B cell (primary cell): ENCODE results near the gene CNNM3. TPM values are rescaled to one million over a fixed set of nuclear protein-coding genes. Genes with fewer than 3 reads are reported as not detected.
A peak's percentile ranks its signal among the peaks of the same experiment; 100 is the strongest.

ENCODE experiments used
- ATAC-seq: fragments of 200-7000 bp; cut with Tn5 transposase; one replicate; pipeline ENCODE4 v1.10.0; 2021; ENCODE audit warnings: low read depth, mild to moderate bottlenecking, moderate number of reproducible peaks, moderate library complexity
- CTCF ChIA-PET: fragments of 350-600 bp; sonication (Branson Sonifier 250); formaldehyde crosslinking; loops from one replicate; lab custom pipeline; 2021; ENCODE audit warnings: antibody characterized with exemption, inconsistent platforms; lab: Charles Lee
- POLR2A ChIA-PET: fragments of 350-600 bp; sonication (Branson Sonifier 250); formaldehyde crosslinking; loops from one replicate; lab custom pipeline; 2021; ENCODE audit warnings: antibody characterized with exemption; lab: Charles Lee
- DNase-seq: peaks from one replicate; pipeline ENCODE4 v3.0.0; 2013
- H2AFZ ChIP-seq: 2 replicates; pipeline ENCODE4 v1.6.1; 2012; ENCODE audit warnings: mild to moderate bottlenecking, low read depth, low read length; ENCODE audit not compliant: insufficient read depth, poor library complexity, severe bottlenecking
- H3K27ac ChIP-seq, 2 donors: 1 replicate in 1 of 2; 2 replicates in 1 of 2; pipeline ENCODE4 v1.5.1; 2012 to 2013; ENCODE audit warnings: low read length in 2 of 2, mild to moderate bottlenecking in 2 of 2, moderate library complexity in 1 of 2
- H3K27me3 ChIP-seq, 4 experiments: fragments of 200-600 bp in 1 of 4; sonication (generic) in 1 of 4; replicated peaks in 1 of 4; 1 replicate in 2 of 4; 2 replicates in 2 of 4; pipeline versions ENCODE4 v1.6.1 to v1.7.0; 2013 to 2016; ENCODE audit warnings: low read length in 3 of 4, mild to moderate bottlenecking in 2 of 4, mixed read lengths in 1 of 4, moderate library complexity in 1 of 4; ENCODE audit not compliant: insufficient read depth in 4 of 4, control insufficient read depth in 3 of 4; ENCODE audit errors: control extremely low read depth in 1 of 4
- H3K36me3 ChIP-seq, 2 experiments: replicated peaks in 1 of 2; 1 replicate in 1 of 2; 2 replicates in 1 of 2; pipeline versions ENCODE4 v1.6.1 to v1.7.1; 2013; ENCODE audit warnings: low read length in 1 of 2; ENCODE audit not compliant: insufficient read depth in 2 of 2, control insufficient read depth in 1 of 2; ENCODE audit errors: control extremely low read depth in 1 of 2, extremely low read depth in 1 of 2
- H3K4me1 ChIP-seq, 2 donors: fragments of 200-600 bp in 1 of 2; sonication (generic) in 1 of 2; 1 replicate in 1 of 2; 2 replicates in 1 of 2; pipeline versions ENCODE4 v1.5.1 to v1.6.1; 2013 to 2017; ENCODE audit warnings: low read length in 2 of 2; ENCODE audit not compliant: control insufficient read depth in 2 of 2, insufficient read depth in 2 of 2
- H3K4me2 ChIP-seq: replicated peaks from 2 replicates; pipeline ENCODE3; 2012; ENCODE audit warnings: mild to moderate bottlenecking, low read depth, low read length; ENCODE audit not compliant: poor library complexity, severe bottlenecking
- H3K4me3 ChIP-seq, 5 experiments: fragments of 200-600 bp in 1 of 5; sonication (generic) in 1 of 5; 1 replicate in 3 of 5; 2 replicates in 2 of 5; pipeline versions ENCODE4 v1.5.1 to v1.7.0; 2011 to 2016; ENCODE audit warnings: low read length in 4 of 5, mild to moderate bottlenecking in 4 of 5, low read depth in 2 of 5, control low read depth in 1 of 5, moderate library complexity in 1 of 5; ENCODE audit not compliant: insufficient read depth in 1 of 5; ENCODE audit errors: control extremely low read depth in 1 of 5, extremely low read depth in 1 of 5
- H3K79me2 ChIP-seq: fragments of 200-600 bp; sonication (generic); one replicate; pipeline ENCODE4 v1.6.0; 2016; ENCODE audit warnings: low read length; ENCODE audit not compliant: control insufficient read depth, insufficient read depth
- H3K9ac ChIP-seq: fragments of 200-600 bp; sonication (generic); 2 replicates; pipeline ENCODE4 v1.6.1; 2017; ENCODE audit warnings: mild to moderate bottlenecking, low read length, moderate library complexity
- H3K9me3 ChIP-seq, 3 donors: one replicate each; pipeline versions ENCODE4 v1.6.1 to v1.7.1; 2013; ENCODE audit warnings: low read length in 2 of 3; ENCODE audit not compliant: control insufficient read depth in 2 of 3, insufficient read depth in 1 of 3; ENCODE audit errors: control extremely low read depth in 1 of 3
- H4K20me1 ChIP-seq: 2 replicates; pipeline ENCODE4 v1.6.0; 2012; ENCODE audit warnings: mild to moderate bottlenecking, low read length; ENCODE audit not compliant: insufficient read depth, control insufficient read depth, poor library complexity, severe bottlenecking
- H3K27ac Mint-ChIP-seq: one replicate; pipeline ENCODE4 v1.8.0; 2021; ENCODE audit warnings: mixed read lengths
- H3K27me3 Mint-ChIP-seq: one replicate; pipeline ENCODE4 v1.8.0; 2021; ENCODE audit warnings: mixed read lengths
- H3K4me1 Mint-ChIP-seq: one replicate; pipeline ENCODE4 v1.8.0; 2021; ENCODE audit warnings: mixed read lengths
- H3K4me3 Mint-ChIP-seq: one replicate; pipeline ENCODE4 v1.8.0; 2021; ENCODE audit warnings: mixed read lengths
- H3K9me3 Mint-ChIP-seq: one replicate; pipeline ENCODE4 v1.8.0; 2022; ENCODE audit warnings: mixed read lengths; ENCODE audit not compliant: insufficient read depth
- CTCF ChIP-seq: fragments of 200-600 bp; IDR thresholded peaks from one replicate; pipeline ENCODE4 v1.8.0; 2022; ENCODE audit warnings: antibody characterized with exemption, mild to moderate bottlenecking
- EZH2 ChIP-seq: IDR thresholded peaks from 2 replicates; pipeline ENCODE4 v1.6.1; 2012; ENCODE audit warnings: borderline replicate concordance, low read depth, mild to moderate bottlenecking, moderate library complexity, low read length; ENCODE audit not compliant: insufficient read depth, poor library complexity, severe bottlenecking
- WGBS: methylation state at CpG from one replicate; pipeline ENCODE4 v1.1.5; 2013; ENCODE audit warnings: missing lambda C conversion rate; ENCODE audit not compliant: insufficient coverage; 5-methylcytosine and 5-hydroxymethylcytosine counted together
- intact Hi-C: fragments of 100-400 bp; cut with micrococcal nuclease; formaldehyde crosslinking; loops from one replicate; pipeline ENCODE4 v1.10.0; 2022
- polyA plus RNA-seq: library from polyadenylated mRNA; depleted of rRNA; stranded (reverse); fragments of >200 nt; gene quantifications from 2 replicates; pipeline ENCODE4 v1.2.3, GENCODE V29; 2012
- total RNA-seq, 2 donors: library from RNA; stranded (reverse); fragments of 120-200 nt in 1 of 2; gene quantifications; 1 replicate in 1 of 2; 2 replicates in 1 of 2; pipeline versions ENCODE4 v1.2.3 to v1.2.4, GENCODE V29; 2013 to 2022

Gene CNNM3
- total and polyA plus RNA-seq, 2 donors (not counting 1 experiment from before 2014, with no cell fraction given): 28.8 to 54.7 TPM

GRCh38 chr2:96772903-96773671 is 43.0 kb upstream of the CNNM3 start:
- H3K27me3 Mint-ChIP-seq: no peaks in the 10 kb centered on the region
- Histone ChIP-seq H3K4me3 (peak overlapping the region in 3 of 5 experiments; percentile 25 to 67 (median 65)), H4K20me1 (no peaks in the 10 kb centered on the region), H3K4me2 (peak overlapping the region; percentile 73), H3K36me3 (peaks cover 0 to 4% of the 10 kb centered on the region in 2 experiments), H3K9me3 (no peaks in the 10 kb centered on the region), H3K79me2 (peaks cover 90% of the 10 kb centered on the region), H3K27me3 (no peaks in the 10 kb centered on the region), H3K4me1 (peaks cover 30 to 55% of the 10 kb centered on the region in 2 donors), H2AFZ (no peak overlapping the region), H3K27ac (peak overlapping the region in 1 of 2 donors; percentile 56), H3K9ac (no peak overlapping the region)
- H3K27ac Mint-ChIP-seq: peak overlapping the region; percentile 89
- intact Hi-C loops: loop anchor here (1.0 kb wide), 1 partner anchor 10 kb away; no protein-coding TSS in a partner anchor
- DNase-seq (no peak), ATAC-seq (no peak)
- ChIA-PET POLR2A (interaction anchor here (0.6 to 1.4 kb wide), 2 partner anchors 43 to 219 kb away, joined by 4 to 9 read pairs; partner anchors contain the start of gene CNNM3), CTCF (interaction anchor here (1.1 to 7.0 kb wide), 5 partner anchors 10 to 180 kb away, joined by 3 to 85 read pairs (median 5); partner anchors contain the start of genes ANKRD39 and CNNM4)
- peak overlapping the region; percentile 77 for H3K4me3 Mint-ChIP-seq
- peaks cover 51% of the 10 kb centered on the region for H3K4me1 Mint-ChIP-seq
- WGBS: 38% methylated on average over 4 of the region's 12 CpGs
- TF ChIP-seq EZH2 (no peak), CTCF (no peak)
- H3K9me3 Mint-ChIP-seq: no peaks in the 10 kb centered on the region
